Ishikawa (cell line): Measurements from ENCODE around the gene PHF20.

Experiments used
- CEBPB ChIP-seq: IDR thresholded peaks from 2 replicates; pipeline ENCODE4 v1.6.1; 2012
- CREB1 ChIP-seq: IDR thresholded peaks from 2 replicates; pipeline ENCODE4 v1.6.1; 2012; ENCODE audit warnings: low read depth
- EGR1 ChIP-seq: IDR thresholded peaks from 2 replicates; pipeline ENCODE4 v1.6.1; 2012
- EP300 ChIP-seq: IDR thresholded peaks from 2 replicates; pipeline ENCODE4 v1.6.1; 2012; ENCODE audit warnings: borderline replicate concordance
- FOXM1 ChIP-seq: IDR thresholded peaks from 2 replicates; pipeline ENCODE4 v1.6.1; 2012; ENCODE audit warnings: low read depth, borderline replicate concordance
- NFIC ChIP-seq: IDR thresholded peaks from 2 replicates; pipeline ENCODE4 v1.6.1; 2012
- RAD21 ChIP-seq: IDR thresholded peaks from 2 replicates; pipeline ENCODE4 v1.6.1; 2012; ENCODE audit warnings: low read depth
- TAF1 ChIP-seq: IDR thresholded peaks from 2 replicates; pipeline ENCODE4 v1.6.1; 2012; ENCODE audit warnings: low read depth, mild to moderate bottlenecking
- TCF12 ChIP-seq: IDR thresholded peaks from 2 replicates; pipeline ENCODE4 v1.6.1; 2012; ENCODE audit warnings: low read depth
- TEAD4 ChIP-seq: IDR thresholded peaks from 2 replicates; pipeline ENCODE4 v1.6.1; 2012
- YY1 ChIP-seq: IDR thresholded peaks from 2 replicates; pipeline ENCODE4 v1.6.1; 2012; ENCODE audit warnings: low read depth
- ZBTB7A ChIP-seq: IDR thresholded peaks from 2 replicates; pipeline ENCODE4 v1.6.1; 2012; ENCODE audit warnings: low read depth
- TF ChIP-seq, protein P1 (sequence below): IDR thresholded peaks from 2 replicates; pipeline ENCODE4 v1.6.1; 2012; ENCODE audit warnings: low read depth, mild to moderate bottlenecking
- TF ChIP-seq, protein P2 (sequence below): IDR thresholded peaks from 2 replicates; pipeline ENCODE4 v1.6.1; 2012
- TF ChIP-seq, protein P3 (sequence below): IDR thresholded peaks from 2 replicates; pipeline ENCODE4 v1.6.1; 2012

The PHF20 gene

DNA sequence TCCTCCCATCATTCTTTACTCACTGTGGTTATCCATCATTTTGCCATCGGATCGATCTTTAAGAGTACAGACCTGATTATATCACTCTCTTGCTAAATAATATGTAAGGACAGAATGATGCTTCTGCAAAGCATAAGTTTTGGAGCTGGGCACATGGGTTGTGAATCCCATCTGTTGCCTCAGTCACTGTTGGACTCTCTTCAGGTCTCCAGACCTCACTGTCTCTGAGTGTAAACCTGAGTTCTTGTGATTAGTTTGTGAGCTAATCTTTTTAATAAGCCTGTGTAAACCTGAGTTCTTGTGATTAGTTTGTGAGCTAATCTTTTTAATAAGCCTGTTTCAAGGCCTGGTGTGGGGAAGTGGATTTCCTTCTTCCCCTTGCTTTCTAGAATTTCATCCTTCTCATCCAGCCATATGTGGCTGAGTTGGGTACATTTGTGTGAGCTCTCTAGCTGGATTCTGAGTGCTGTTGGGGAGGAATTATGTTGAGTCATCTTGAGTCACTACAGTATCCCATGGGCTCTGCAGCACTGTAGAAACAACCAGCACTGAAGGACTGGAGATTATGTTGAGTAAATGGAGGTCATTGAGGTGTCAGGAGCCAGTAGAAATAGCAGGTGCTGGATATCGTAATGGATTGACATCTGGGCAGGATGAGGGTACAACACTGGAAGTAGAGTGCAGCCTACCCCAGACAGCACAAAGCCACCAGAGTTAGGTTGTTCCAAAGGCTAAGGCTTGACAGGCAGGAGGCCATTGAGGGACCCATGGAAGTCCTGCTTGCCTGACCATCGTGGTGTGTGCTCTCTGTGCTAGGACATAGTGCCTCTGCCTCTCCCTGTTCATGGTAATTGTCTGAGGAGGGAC lies 130.1 kb downstream of the PHF20 start:
- TF ChIP-seq EGR1 (no peak), EP300 (no peak), CREB1 (no peak), RAD21 (no peak), TAF1 (no peak), TCF12 (no peak), ZBTB7A (no peak), FOXM1 (no peak), NFIC (no peak), YY1 (no peak), TEAD4 (no peak), CEBPB (no peak)
- TF ChIP-seq, protein P1, sequence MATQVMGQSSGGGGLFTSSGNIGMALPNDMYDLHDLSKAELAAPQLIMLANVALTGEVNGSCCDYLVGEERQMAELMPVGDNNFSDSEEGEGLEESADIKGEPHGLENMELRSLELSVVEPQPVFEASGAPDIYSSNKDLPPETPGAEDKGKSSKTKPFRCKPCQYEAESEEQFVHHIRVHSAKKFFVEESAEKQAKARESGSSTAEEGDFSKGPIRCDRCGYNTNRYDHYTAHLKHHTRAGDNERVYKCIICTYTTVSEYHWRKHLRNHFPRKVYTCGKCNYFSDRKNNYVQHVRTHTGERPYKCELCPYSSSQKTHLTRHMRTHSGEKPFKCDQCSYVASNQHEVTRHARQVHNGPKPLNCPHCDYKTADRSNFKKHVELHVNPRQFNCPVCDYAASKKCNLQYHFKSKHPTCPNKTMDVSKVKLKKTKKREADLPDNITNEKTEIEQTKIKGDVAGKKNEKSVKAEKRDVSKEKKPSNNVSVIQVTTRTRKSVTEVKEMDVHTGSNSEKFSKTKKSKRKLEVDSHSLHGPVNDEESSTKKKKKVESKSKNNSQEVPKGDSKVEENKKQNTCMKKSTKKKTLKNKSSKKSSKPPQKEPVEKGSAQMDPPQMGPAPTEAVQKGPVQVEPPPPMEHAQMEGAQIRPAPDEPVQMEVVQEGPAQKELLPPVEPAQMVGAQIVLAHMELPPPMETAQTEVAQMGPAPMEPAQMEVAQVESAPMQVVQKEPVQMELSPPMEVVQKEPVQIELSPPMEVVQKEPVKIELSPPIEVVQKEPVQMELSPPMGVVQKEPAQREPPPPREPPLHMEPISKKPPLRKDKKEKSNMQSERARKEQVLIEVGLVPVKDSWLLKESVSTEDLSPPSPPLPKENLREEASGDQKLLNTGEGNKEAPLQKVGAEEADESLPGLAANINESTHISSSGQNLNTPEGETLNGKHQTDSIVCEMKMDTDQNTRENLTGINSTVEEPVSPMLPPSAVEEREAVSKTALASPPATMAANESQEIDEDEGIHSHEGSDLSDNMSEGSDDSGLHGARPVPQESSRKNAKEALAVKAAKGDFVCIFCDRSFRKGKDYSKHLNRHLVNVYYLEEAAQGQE, result no peak
- TF ChIP-seq, protein P2, sequence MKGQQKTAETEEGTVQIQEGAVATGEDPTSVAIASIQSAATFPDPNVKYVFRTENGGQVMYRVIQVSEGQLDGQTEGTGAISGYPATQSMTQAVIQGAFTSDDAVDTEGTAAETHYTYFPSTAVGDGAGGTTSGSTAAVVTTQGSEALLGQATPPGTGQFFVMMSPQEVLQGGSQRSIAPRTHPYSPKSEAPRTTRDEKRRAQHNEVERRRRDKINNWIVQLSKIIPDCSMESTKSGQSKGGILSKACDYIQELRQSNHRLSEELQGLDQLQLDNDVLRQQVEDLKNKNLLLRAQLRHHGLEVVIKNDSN, result no peak
- TF ChIP-seq, protein P3, sequence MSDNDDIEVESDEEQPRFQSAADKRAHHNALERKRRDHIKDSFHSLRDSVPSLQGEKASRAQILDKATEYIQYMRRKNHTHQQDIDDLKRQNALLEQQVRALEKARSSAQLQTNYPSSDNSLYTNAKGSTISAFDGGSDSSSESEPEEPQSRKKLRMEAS, result no peak

DNA sequence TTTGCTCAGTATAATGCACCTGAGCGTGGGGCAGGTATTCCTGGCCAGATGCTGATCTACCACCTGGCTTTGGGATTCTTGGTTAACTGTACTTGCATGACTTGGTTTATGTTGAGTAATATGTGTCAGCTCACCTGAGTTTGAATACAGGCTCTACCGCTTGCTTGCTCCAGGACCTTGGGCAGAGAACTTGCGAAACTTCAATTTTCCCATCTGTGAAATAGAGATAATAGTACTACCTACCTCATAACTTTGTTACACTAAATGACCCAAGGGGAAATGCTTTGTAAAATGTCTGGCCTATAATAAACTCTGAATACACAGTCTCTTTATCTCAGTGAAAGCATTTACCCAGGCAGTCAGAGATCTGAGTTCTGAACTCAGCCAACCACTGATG lies 130.7 kb downstream of the PHF20 start:
- TF ChIP-seq TCF12 (no peak), TEAD4 (no peak)
- TF ChIP-seq, protein P1, result peak; percentile 25; the same call in 1 of the 2 replicates

DNA sequence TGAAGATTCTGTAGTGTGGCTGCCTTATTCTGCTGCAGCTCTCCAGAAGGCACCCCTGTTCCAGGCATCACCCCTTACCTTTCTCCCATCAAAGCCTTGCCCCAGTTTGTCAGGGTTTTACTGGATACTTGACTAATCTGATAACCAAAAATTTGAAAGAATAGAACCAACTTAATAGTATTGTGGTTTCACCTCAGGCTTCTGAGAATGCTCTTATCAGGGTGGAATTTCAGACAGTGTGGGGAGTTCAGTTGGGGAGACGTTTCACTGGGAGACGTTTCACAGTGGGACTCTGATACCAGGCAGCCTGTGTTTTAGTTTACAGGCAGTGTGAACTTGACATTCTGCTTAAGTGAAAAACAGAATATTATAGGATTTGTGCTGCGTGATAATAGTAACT lies 132.0 kb downstream of the PHF20 start:
- TF ChIP-seq EGR1 (no peak), EP300 (no peak), NFIC (no peak), TAF1 (no peak), CREB1 (no peak), FOXM1 (no peak), TEAD4 (no peak), ZBTB7A (no peak), RAD21 (no peak), TCF12 (no peak)
- TF ChIP-seq, protein P2, result no peak
- TF ChIP-seq, protein P3, result no peak
- TF ChIP-seq, protein P1, result no peak

DNA sequence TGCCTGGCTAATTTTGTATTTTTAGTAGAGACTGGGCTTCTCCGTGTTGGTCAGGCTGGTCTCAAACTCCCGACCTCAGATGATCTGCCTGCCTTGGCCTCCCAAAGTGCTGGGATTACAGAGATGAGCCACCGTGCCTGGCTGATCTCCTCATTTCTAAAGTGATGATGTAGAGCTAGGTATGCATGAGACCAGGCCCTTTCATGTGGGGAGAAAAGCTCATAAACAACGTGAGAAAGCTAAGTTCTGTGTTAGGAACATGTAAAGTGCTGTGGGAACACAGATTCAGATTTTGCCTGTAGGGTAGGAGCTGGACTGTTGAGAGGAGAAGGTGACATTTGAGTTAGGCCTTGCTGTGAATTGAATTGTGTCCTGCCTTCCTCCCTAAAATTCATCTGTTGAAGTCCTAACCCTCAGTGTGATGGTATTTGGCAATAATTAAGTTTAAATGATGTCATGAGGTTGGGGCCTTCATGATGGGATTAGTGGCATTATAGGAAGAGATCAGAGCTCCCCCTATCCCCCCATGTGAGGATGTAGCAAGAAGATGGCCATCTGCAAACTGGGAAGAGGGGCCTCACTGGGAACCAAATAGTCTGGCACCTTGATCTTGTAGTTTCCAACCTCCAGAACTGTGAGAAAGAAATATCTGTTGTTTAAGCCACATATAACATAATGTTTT lies 133.3 kb downstream of the PHF20 start:
- TF ChIP-seq, protein P2, result no peak
- TF ChIP-seq, protein P3, result no peak
- TF ChIP-seq CREB1 (no peak), FOXM1 (no peak), TAF1 (no peak), RAD21 (no peak), EGR1 (no peak), YY1 (no peak), ZBTB7A (no peak), NFIC (no peak), CEBPB (no peak)
- TF ChIP-seq, protein P1, result no peak
